IMR-90 (cell line): Measurements from ENCODE around the gene DNAH3. TPM values are rescaled to one million over a fixed set of nuclear protein-coding genes. Genes with fewer than 3 reads are reported as not detected.

Source experiments
- ATAC-seq: fragments of 200-7000 bp; cut with Tn5 transposase; 2 replicates; pipeline ENCODE4 v1.9.1; 2020; ENCODE audit warnings: low read depth, mild to moderate bottlenecking, moderate library complexity
- BruUV-seq: library from RNA; stranded (reverse); fragments of 400-500 nt; replicated peaks from 2 replicates; lab custom pipeline; 2021; lab: Mats Ljungman, UMichigan
- CTCF ChIA-PET: fragments of 300-600 bp; formaldehyde crosslinking; extraction: SDS; loops from one replicate; lab custom pipeline; 2021; ENCODE audit warnings: antibody characterized with exemption; lab: Yijun Ruan, JAX
- POLR2A ChIA-PET: fragments of 300-600 bp; sonication (Branson Sonifier 250); formaldehyde crosslinking; loops from one replicate; lab custom pipeline; 2022; ENCODE audit warnings: antibody characterized with exemption; ENCODE audit not compliant: unreplicated experiment; lab: Charles Lee
- DNase-seq: peaks from one replicate; pipeline ENCODE4 v3.0.0; 2013
- H2AFZ ChIP-seq: replicated peaks from 2 replicates; pipeline ENCODE3; 2013; ENCODE audit warnings: low read length, mild to moderate bottlenecking; ENCODE audit not compliant: poor library complexity
- H2AK5ac ChIP-seq: 2 replicates; pipeline ENCODE4 v1.6.1; 2013; ENCODE audit warnings: low read depth, low read length, inconsistent platforms
- H2AK9ac ChIP-seq: replicated peaks from 2 replicates; pipeline ENCODE3; 2013; ENCODE audit warnings: mild to moderate bottlenecking, low read depth, low read length, moderate library complexity; ENCODE audit not compliant: poor library complexity
- H2BK120ac ChIP-seq: 2 replicates; pipeline ENCODE4 v1.6.1; 2013; ENCODE audit warnings: low read depth, low read length, inconsistent platforms
- H2BK15ac ChIP-seq: 3 replicates; pipeline ENCODE4 v1.6.1; 2013; ENCODE audit warnings: low read depth, low read length, inconsistent platforms
- H2BK20ac ChIP-seq: 2 replicates; pipeline ENCODE4 v1.6.1; 2013; ENCODE audit warnings: low read depth, mild to moderate bottlenecking, inconsistent platforms, low read length, moderate library complexity
- H2BK5ac ChIP-seq: 2 replicates; pipeline ENCODE4 v1.6.1; 2013; ENCODE audit warnings: mild to moderate bottlenecking, low read depth, low read length, inconsistent platforms; ENCODE audit not compliant: poor library complexity, severe bottlenecking
- H3K14ac ChIP-seq: replicated peaks from 2 replicates; pipeline ENCODE4 v1.6.1; 2013; ENCODE audit warnings: low read depth, low read length, inconsistent platforms
- H3K18ac ChIP-seq: 2 replicates; pipeline ENCODE4 v1.6.1; 2013; ENCODE audit warnings: low read depth, low read length, control low read depth
- H3K23ac ChIP-seq: 2 replicates; pipeline ENCODE4 v1.6.1; 2013; ENCODE audit warnings: low read depth, low read length, inconsistent platforms
- H3K27ac ChIP-seq: 2 replicates; pipeline ENCODE4 v1.5.1; 2013; ENCODE audit warnings: mild to moderate bottlenecking, control low read depth, low read length; ENCODE audit not compliant: insufficient read depth
- H3K27me3 ChIP-seq: 2 replicates; pipeline ENCODE4 v1.6.1; 2013; ENCODE audit warnings: low read length; ENCODE audit not compliant: control insufficient read depth, insufficient read depth
- H3K36me3 ChIP-seq: 2 replicates; pipeline ENCODE4 v1.6.1; 2013; ENCODE audit warnings: low read length, mixed read lengths; ENCODE audit not compliant: control insufficient read depth, insufficient read depth
- H3K4ac ChIP-seq: 2 replicates; pipeline ENCODE4 v1.6.1; 2013; ENCODE audit warnings: low read depth, low read length, inconsistent platforms
- H3K4me1 ChIP-seq: 2 replicates; pipeline ENCODE4 v1.6.1; 2013; ENCODE audit warnings: low read length, mixed read lengths; ENCODE audit not compliant: control insufficient read depth, insufficient read depth
- H3K4me2 ChIP-seq: 2 replicates; pipeline ENCODE4 v1.6.1; 2013; ENCODE audit warnings: low read depth, mild to moderate bottlenecking, control low read depth, low read length, moderate library complexity
- H3K4me3 ChIP-seq: 2 replicates; pipeline ENCODE4 v1.5.1; 2013; ENCODE audit warnings: low read depth, mild to moderate bottlenecking, control low read depth, low read length, moderate library complexity; ENCODE audit not compliant: insufficient read depth
- H3K56ac ChIP-seq: 2 replicates; pipeline ENCODE4 v1.6.1; 2013; ENCODE audit warnings: low read length, inconsistent platforms; ENCODE audit not compliant: insufficient read depth; ENCODE audit errors: extremely low read depth
- H3K79me1 ChIP-seq, 2 experiments: 2 replicates each; pipeline ENCODE4 v1.6.1; 2013; ENCODE audit warnings: low read length in 2 of 2, inconsistent platforms in 1 of 2, low read depth in 1 of 2
- H3K9ac ChIP-seq: 2 replicates; pipeline ENCODE4 v1.6.1; 2013; ENCODE audit warnings: low read depth, low read length, control low read depth
- H3K9me1 ChIP-seq: 2 replicates; pipeline ENCODE4 v1.6.1; 2013; ENCODE audit warnings: low read length, inconsistent platforms; ENCODE audit not compliant: insufficient read depth
- H3K9me3 ChIP-seq: 2 replicates; pipeline ENCODE4 v1.6.1; 2013; ENCODE audit warnings: low read length; ENCODE audit not compliant: control insufficient read depth, insufficient read depth
- H4K20me1 ChIP-seq: 2 replicates; pipeline ENCODE4 v1.6.1; 2013; ENCODE audit warnings: low read length, inconsistent platforms; ENCODE audit not compliant: insufficient read depth
- H4K5ac ChIP-seq: 2 replicates; pipeline ENCODE4 v1.6.1; 2013; ENCODE audit warnings: mild to moderate bottlenecking, low read depth, low read length, control low read depth
- H4K8ac ChIP-seq, 2 experiments: 2 replicates each; pipeline ENCODE4 v1.6.1; 2013; ENCODE audit warnings: low read depth in 2 of 2, low read length in 2 of 2, control low read depth in 1 of 2, inconsistent platforms in 1 of 2
- H4K91ac ChIP-seq: 2 replicates; pipeline ENCODE4 v1.6.1; 2013; ENCODE audit warnings: low read depth, low read length, inconsistent platforms; ENCODE audit not compliant: insufficient read depth
- BHLHE40 ChIP-seq: fragments of 150-350 bp; IDR thresholded peaks from 2 replicates; pipeline ENCODE4 v1.6.1; 2016; ENCODE audit warnings: mild to moderate bottlenecking, low read depth, low read length
- CEBPB ChIP-seq: IDR thresholded peaks from 2 replicates; pipeline ENCODE4 v1.6.1; 2012; ENCODE audit warnings: low read depth, low read length, improper control_type of control experiment
- CHD1 ChIP-seq: IDR thresholded peaks from 2 replicates; pipeline ENCODE4 v1.6.1; 2012; ENCODE audit warnings: low read depth, low read length, improper control_type of control experiment
- CTCF ChIP-seq: conservative IDR thresholded peaks from 2 replicates; pipeline ENCODE4 v1.5.1; 2012; ENCODE audit warnings: mild to moderate bottlenecking, low read depth, low read length, improper control_type of control experiment
- ELK1 ChIP-seq: fragments of 150-350 bp; IDR thresholded peaks from 2 replicates; pipeline ENCODE4 v1.6.1; 2016; ENCODE audit warnings: low read depth, mild to moderate bottlenecking, low read length, moderate library complexity, borderline replicate concordance
- FOS ChIP-seq: fragments of 150-350 bp; IDR thresholded peaks from 2 replicates; pipeline ENCODE4 v1.6.1; 2016; ENCODE audit warnings: low read depth, low read length
- MAFK ChIP-seq: IDR thresholded peaks from 2 replicates; pipeline ENCODE4 v1.6.1; 2012; ENCODE audit warnings: low read depth, low read length, improper control_type of control experiment
- MAZ ChIP-seq: IDR thresholded peaks from 2 replicates; pipeline ENCODE4 v1.6.1; 2012; ENCODE audit warnings: low read depth, mild to moderate bottlenecking, low read length, improper control_type of control experiment, moderate library complexity, borderline replicate concordance
- MXI1 ChIP-seq: IDR thresholded peaks from 2 replicates; pipeline ENCODE4 v1.6.1; 2012; ENCODE audit warnings: low read depth, mild to moderate bottlenecking, low read length, moderate library complexity, borderline replicate concordance
- NFE2L2 ChIP-seq: fragments of 150-350 bp; IDR thresholded peaks from 2 replicates; pipeline ENCODE4 v1.6.1; 2016; ENCODE audit warnings: low read depth, mild to moderate bottlenecking, low read length
- POLR2A ChIP-seq: IDR thresholded peaks from 2 replicates; pipeline ENCODE4 v1.6.1; 2012; ENCODE audit warnings: mild to moderate bottlenecking, low read depth, low read length
- RAD21 ChIP-seq: IDR thresholded peaks from 2 replicates; pipeline ENCODE4 v1.6.1; 2012; ENCODE audit warnings: low read length, improper control_type of control experiment
- RCOR1 ChIP-seq: IDR thresholded peaks from 2 replicates; pipeline ENCODE4 v1.6.1; 2012; ENCODE audit warnings: mild to moderate bottlenecking, low read length, improper control_type of control experiment; ENCODE audit not compliant: insufficient replicate concordance
- RFX5 ChIP-seq: IDR thresholded peaks from 2 replicates; pipeline ENCODE4 v1.8.0; 2012; ENCODE audit warnings: low read depth, mild to moderate bottlenecking, low read length, moderate library complexity
- SMC3 ChIP-seq: fragments of 150-350 bp; IDR thresholded peaks from 2 replicates; pipeline ENCODE4 v1.6.1; 2016; ENCODE audit warnings: low read depth, mild to moderate bottlenecking, antibody characterized with exemption, low read length, moderate library complexity
- USF2 ChIP-seq: fragments of 150-350 bp; IDR thresholded peaks from 2 replicates; pipeline ENCODE4 v1.6.1; 2017; ENCODE audit warnings: mild to moderate bottlenecking, antibody characterized with exemption, low read length, low read depth
- WGBS, 2 experiments: methylation state at CpG; one replicate each; pipeline versions ENCODE4 v1.1.5 to v1.1.7; 2013; ENCODE audit warnings: missing lambda C conversion rate in 2 of 2; ENCODE audit not compliant: insufficient read length in 1 of 2; ENCODE audit errors: extremely low coverage in 2 of 2; 5-methylcytosine and 5-hydroxymethylcytosine counted together
- dilution Hi-C: fragments of 300-500 bp; cut with HindIII; formaldehyde crosslinking; loops from one replicate; pipeline ENCODE4 v1.14.3; 2018; ENCODE audit warnings: low sequenced_read_pairs; ENCODE audit not compliant: unreplicated experiment
- in situ Hi-C: fragments of 300-500 bp; cut with MboI; formaldehyde crosslinking; loops from 3 replicates; pipeline ENCODE4 v1.14.3; 2019; ENCODE audit warnings: low sequenced_read_pairs, inconsistent platforms, mixed read lengths
- intact Hi-C: fragments of 100-400 bp; cut with micrococcal nuclease; formaldehyde crosslinking; loops from 2 replicates; pipeline ENCODE4 v1.10.0; 2022
- polyA plus RNA-seq, 3 experiments: library from polyadenylated mRNA; depleted of rRNA; stranded (reverse); fragments of >200 nt; gene quantifications; 2 replicates each; pipeline ENCODE4 v1.2.3, GENCODE V29; 2012; ENCODE audit warnings: low replicate concordance in 1 of 3
- total RNA-seq: library from RNA; depleted of rRNA; stranded (reverse); fragments of >200 nt; gene quantifications from 2 replicates; pipeline ENCODE4 v1.2.3, GENCODE V29; 2012

Gene DNAH3
- total and polyA plus RNA-seq, 2 of the 4 experiments (the other 2 are of a cell fraction), result not detected

- Histone ChIP-seq H3K56ac (no peak overlapping the region), H2AK9ac (peak overlapping the region; percentile 8), H4K91ac (no peak overlapping the region), H3K4me1 (no peaks in the 10 kb centered on the region), H4K8ac (no peak overlapping the region), H3K23ac (no peak overlapping the region), H2BK120ac (no peak overlapping the region), H2BK20ac (no peak overlapping the region), H3K14ac (no peak overlapping the region), H4K5ac (no peak overlapping the region), H3K9me3 (no peaks in the 10 kb centered on the region), H3K18ac (no peak overlapping the region), H3K36me3 (no peaks in the 10 kb centered on the region), H3K27ac (no peak overlapping the region), H4K20me1 (no peaks in the 10 kb centered on the region), H3K4me3 (no peak overlapping the region), H3K79me1 (no peaks in the 10 kb centered on the region), H2AFZ (no peak overlapping the region), H2BK5ac (no peak overlapping the region), H3K9ac (no peak overlapping the region), H3K27me3 (peaks cover 3% of the 10 kb centered on the region), H2AK5ac (no peak overlapping the region), H2BK15ac (no peak overlapping the region), H3K4me2 (no peak overlapping the region), H3K4ac (no peak overlapping the region), H3K9me1 (no peaks in the 10 kb centered on the region)
- DNase-seq, result no peak
- no CpG with 5 or more reads among the region's 2 CpGs for WGBS, 2 experiments
- ChIA-PET CTCF (interaction anchor here (0.6 kb wide), 1 partner anchor 182 kb away, joined by 5 read pairs; no protein-coding TSS in a partner anchor), POLR2A (no interaction called here)
- TF ChIP-seq USF2 (no peak), ELK1 (no peak), CHD1 (no peak), CTCF (no peak), RAD21 (no peak), NFE2L2 (no peak), FOS (no peak), MXI1 (no peak), MAZ (no peak), RCOR1 (no peak), RFX5 (no peak), POLR2A (no peak), BHLHE40 (no peak), SMC3 (no peak), CEBPB (no peak), MAFK (no peak)
- in situ Hi-C loops, result no loop called here
- ATAC-seq, result no peak
- intact Hi-C loops, result no loop called here
- BruUV-seq, result no TSS peak
- dilution Hi-C loops, result no loop called here
Observed at GRCh38 chr16:21120976-21121520, 29.6 kb downstream of the DNAH3 start.
